Measurements from ENCODE around the gene KDM4B. TPM values are rescaled to one million over a fixed set of nuclear protein-coding genes. Genes with fewer than 3 reads are reported as not detected.

Gene KDM4B
- total RNA-seq, 1 donor, result 22.1 TPM

GRCh38 chr19:5068233-5069072 lies 99.5 kb downstream of the KDM4B start:
- H3K36me3 ChIP-seq (ENCODE audit: insufficient read depth, low read length), result peaks cover 5% of the 10 kb centered on the region
- no peak for DNase-seq (ENCODE audit: insufficient read length, low spot score, missing footprints)
- H3K27ac ChIP-seq (ENCODE audit: low read depth, low read length), result no peak overlapping the region
- no peak for TF ChIP-seq CTCF (IDR thresholded peaks at IDR 0.05; ENCODE audit: extremely low read depth, low read depth, low read length)
- no peaks in the 10 kb centered on the region for H3K27me3 ChIP-seq (ENCODE audit: insufficient read depth, low read length)
- H3K4me2 ChIP-seq (ENCODE audit: insufficient read depth, low read length), result no peak overlapping the region
- no peak overlapping the region for H3K4me3 ChIP-seq (ENCODE audit: insufficient read depth, low read length)
- H3K79me2 ChIP-seq (ENCODE audit: insufficient read depth, low read length), result no peaks in the 10 kb centered on the region
- no peak overlapping the region for H2AFZ ChIP-seq (ENCODE audit: low read length)
- H3K9me3 ChIP-seq (ENCODE audit: low read depth, low read length), result no peaks in the 10 kb centered on the region
- H3K4me1 ChIP-seq (ENCODE audit: insufficient read depth, low read length), result no peaks in the 10 kb centered on the region
- peaks cover 27% of the 10 kb centered on the region for H4K20me1 ChIP-seq (ENCODE audit: insufficient read depth, low read length)

GRCh38 chr19:5070331-5070730 lies 101.4 kb downstream of the KDM4B start:
- H3K9me3 ChIP-seq (ENCODE audit: low read depth, low read length), result no peaks in the 10 kb centered on the region
- no peak for DNase-seq (ENCODE audit: insufficient read length, low spot score, missing footprints)
- no peak overlapping the region for H2AFZ ChIP-seq (ENCODE audit: low read length)
- TF ChIP-seq CTCF (IDR thresholded peaks at IDR 0.05; ENCODE audit: extremely low read depth, low read depth, low read length), result no peak
- peaks cover 21% of the 10 kb centered on the region for H4K20me1 ChIP-seq (ENCODE audit: insufficient read depth, low read length)
- no peak overlapping the region for H3K4me3 ChIP-seq (ENCODE audit: insufficient read depth, low read length)
- no peak overlapping the region for H3K4me2 ChIP-seq (ENCODE audit: insufficient read depth, low read length)
- H3K27ac ChIP-seq (ENCODE audit: low read depth, low read length), result no peak overlapping the region
- H3K4me1 ChIP-seq (ENCODE audit: insufficient read depth, low read length), result no peaks in the 10 kb centered on the region
- peaks cover 5% of the 10 kb centered on the region for H3K36me3 ChIP-seq (ENCODE audit: insufficient read depth, low read length)
- H3K27me3 ChIP-seq (ENCODE audit: insufficient read depth, low read length), result no peaks in the 10 kb centered on the region
- no peaks in the 10 kb centered on the region for H3K79me2 ChIP-seq (ENCODE audit: insufficient read depth, low read length)

- no peak overlapping the region for H2AFZ ChIP-seq (ENCODE audit: low read length)
- H4K20me1 ChIP-seq (ENCODE audit: insufficient read depth, low read length), result peaks cover 16% of the 10 kb centered on the region
Observed at GRCh38 chr19:5070930-5071329, 102.0 kb downstream of the KDM4B start.

More at GRCh38 chr19:5070930-5071329, 102.0 kb downstream of the KDM4B start:
- Histone ChIP-seq H3K4me1 (ENCODE audit: insufficient read depth, low read length) (no peaks in the 10 kb centered on the region), H3K27me3 (ENCODE audit: insufficient read depth, low read length) (no peaks in the 10 kb centered on the region), H3K27ac (ENCODE audit: low read depth, low read length) (no peak overlapping the region), H3K36me3 (ENCODE audit: insufficient read depth, low read length) (peaks cover 5% of the 10 kb centered on the region), H3K79me2 (ENCODE audit: insufficient read depth, low read length) (no peaks in the 10 kb centered on the region), H3K4me2 (ENCODE audit: insufficient read depth, low read length) (no peak overlapping the region), H3K9me3 (ENCODE audit: low read depth, low read length) (no peaks in the 10 kb centered on the region), H3K4me3 (ENCODE audit: insufficient read depth, low read length) (no peak overlapping the region)
- TF ChIP-seq CTCF (IDR thresholded peaks at IDR 0.05; ENCODE audit: extremely low read depth, low read depth, low read length), result no peak
- no peak for DNase-seq (ENCODE audit: insufficient read length, low spot score, missing footprints)
